ENCODE results near the gene PCNA.
"Not testable (repeated sequence)": the region's sequence is repeated elsewhere in the genome, so short reads cannot be mapped to it uniquely, and the experiment has no call there.

PCNA gene

DNA sequence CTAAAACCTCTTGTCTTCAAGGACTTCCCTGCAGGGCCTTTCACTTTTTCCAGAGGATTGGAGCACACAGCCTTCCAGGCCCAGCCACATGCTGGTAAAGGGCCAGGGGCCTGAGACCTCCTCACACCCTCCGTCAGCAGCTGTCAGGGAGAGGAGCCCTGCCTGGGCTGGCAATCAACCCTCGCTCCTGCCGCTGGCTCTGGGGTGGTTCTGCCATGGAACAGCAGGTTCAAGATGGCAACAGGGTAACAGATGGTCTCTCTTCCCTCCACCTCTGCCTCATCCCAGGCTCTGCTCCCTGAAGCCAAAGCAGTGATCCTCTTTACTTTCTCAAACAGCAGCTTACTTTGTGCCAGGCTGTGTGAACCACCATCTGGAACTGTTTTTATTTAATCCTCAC, 23.8 kb downstream of the PCNA start:
- no peak for DNase-seq

DNA sequence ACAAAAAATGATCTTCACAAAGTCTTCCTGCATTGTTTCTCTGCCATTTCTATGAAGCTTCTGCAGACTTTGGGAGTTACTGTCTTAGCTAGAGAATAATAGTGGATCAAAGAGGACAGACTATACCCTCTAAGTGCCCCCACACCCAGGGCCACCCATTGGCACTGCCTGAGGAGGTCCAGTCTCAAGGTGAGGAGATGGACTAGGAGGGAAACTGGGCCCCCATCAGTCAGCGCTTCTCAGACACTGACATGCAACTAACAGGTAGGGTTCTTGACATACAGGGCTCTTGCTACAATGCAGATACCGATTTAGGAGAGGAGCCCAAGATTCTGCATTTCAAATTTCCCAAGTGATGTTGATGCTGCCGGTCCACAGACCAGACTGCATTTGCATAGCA, 24.3 kb downstream of the PCNA start:
- DNase-seq, result no peak

DNA sequence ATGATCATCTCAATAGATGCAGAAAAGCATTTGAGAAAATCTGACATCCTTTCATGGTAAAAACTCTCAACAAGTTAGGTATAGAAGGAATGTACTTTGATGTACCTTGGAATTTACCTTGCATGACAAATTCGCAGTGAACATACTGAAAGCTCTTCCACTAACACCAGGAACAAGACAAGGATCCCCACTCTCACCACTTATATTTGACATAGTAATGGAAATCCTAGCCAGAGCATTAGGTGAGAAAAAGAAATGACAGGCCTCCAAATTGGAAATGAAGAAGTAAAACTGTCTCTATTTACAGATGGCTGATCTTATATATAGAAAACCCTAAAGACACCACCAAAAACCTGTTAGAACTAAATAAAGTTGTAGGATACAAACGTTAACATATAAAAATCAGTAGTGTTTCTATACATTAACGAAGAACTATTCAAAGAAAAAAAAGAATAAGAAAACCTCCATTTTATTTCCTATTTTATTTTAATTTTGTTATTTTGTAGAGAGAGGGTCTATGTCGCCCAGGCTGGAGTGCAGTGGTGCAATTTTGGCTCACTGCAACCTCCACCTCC, 26.9 kb downstream of the PCNA start:
- no peak for DNase-seq

DNA sequence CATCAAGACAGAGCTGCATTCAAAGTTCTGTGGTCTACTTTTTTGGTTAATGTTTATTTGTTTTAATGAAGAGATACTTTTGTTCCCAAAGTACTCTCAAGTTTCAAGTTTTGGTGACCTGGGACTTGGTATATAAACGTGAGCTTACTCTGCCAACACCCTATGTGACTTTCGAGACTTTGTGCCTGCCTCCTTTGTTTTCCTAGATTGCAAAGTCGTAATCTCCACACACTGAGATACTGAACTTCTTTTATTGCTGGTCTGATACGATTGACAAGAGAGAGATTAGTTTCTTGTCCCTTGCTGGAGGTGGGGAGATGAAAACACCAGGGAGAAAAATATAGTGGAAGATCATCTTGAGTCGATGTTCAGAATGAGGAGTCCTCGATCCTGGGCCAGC, 27.9 kb downstream of the PCNA start:
- no peak for DNase-seq

DNA sequence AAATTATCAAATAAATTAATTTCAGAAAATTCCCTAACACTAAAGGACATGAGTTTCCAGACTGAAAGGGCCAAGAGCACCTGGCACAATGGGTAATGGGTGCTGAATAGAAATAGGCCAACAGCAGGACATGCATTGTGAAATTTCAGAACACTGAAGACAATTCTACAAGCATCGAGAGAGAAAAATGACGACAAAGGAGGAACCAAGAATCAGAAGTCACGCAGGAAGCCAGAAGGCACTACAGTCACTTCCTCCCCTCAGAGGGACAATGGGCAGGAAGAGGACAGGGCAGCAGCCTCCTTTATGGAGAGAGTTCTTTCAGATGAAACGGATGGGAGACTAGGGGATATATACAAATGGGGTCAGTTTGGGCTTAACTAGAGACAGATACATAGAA, 29.6 kb downstream of the PCNA start:
- peak; percentile 93 for DNase-seq

DNA sequence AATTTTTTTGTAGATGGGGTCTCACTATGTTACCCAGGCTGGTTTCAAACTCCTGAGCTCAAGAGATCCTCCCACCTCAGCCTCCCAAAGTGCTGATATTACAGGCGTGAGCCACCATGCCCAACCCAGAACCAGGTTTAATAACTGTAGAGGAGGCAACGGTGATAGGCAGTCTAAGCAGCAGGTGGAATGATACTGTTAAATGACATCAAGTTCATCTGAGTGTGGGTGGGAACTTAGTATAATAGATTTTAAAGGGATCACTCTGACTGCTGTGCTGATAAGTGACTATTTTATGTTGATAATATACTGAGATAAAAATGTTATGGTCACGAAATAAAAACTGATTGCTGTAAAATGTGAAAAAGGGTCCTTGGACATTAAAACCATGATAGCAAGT, 31.1 kb downstream of the PCNA start:
- DNase-seq, result no peak

DNA sequence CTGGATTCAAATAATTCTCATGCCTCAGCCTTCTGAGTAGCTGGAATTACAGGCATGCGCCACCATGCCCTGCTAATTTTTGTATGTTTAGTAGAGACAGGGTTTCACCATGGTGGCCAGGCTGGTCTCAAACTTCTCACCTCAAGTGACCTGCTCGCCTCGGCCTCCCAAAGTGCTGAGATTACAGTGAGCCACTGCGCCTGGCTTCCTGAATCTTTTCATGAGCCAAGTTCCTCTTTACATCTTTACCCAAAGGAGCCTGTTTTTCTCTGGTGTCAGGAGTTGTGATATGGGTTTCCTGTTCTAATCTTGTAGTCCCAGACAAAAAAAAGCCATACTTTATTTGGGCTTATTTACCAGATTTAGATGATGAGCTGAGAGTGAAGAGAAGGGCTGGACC, 34.4 kb downstream of the PCNA start:
- peak; percentile 46 to 54 for DNase-seq

DNA sequence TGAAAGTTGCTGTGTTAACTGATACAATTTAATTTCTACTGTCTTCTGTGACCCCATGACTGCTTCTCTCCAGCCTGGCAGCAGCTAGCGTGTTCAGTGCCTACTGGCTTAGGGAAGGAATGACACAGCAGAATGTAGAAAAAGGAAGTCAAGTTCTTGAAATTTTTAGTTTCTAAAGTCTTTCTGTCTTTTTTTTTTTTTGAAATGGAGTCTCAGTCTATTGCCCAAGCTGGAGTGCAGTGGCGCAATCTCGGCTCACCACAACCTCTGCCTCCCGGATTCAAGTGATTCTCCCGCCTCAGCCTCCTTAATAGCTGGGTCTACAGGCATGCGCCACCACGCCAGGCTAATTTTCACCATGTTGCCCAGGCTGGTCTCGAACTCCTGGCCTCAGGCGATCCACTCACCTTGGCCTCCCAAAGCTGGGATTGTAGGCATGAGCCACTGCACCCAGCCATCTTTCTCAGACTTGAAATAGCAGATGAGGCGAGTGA, 39.3 kb downstream of the PCNA start:
- peak; percentile 95 to 97 for DNase-seq

DNA sequence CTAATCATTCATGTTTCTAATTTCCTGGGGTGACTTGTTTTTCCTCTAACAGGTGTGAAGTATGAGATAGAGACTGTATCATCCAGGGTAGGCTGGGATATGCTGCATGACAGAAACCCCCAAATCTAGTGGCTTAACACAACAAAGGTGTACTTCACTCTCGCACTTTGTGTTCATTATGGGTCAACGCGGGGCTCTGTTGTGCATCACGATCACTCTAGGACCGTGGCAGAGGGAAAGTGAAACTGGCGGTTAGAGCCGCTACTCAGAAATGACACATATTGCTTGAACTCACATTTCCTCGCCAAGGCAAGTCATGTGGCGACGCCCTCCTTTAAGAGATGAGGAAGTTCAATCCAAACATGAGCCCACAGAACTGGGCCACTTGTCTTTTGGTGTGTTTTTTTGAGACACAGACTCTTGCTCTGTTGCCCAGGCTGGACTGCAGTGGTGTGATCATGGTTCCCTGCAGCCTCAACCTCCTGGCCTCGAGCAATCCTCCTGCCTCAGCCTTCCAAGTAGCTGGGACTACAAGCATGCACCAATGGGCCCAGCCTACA, 41.3 kb downstream of the PCNA start:
- peak; percentile 88 to 89 for DNase-seq

DNA sequence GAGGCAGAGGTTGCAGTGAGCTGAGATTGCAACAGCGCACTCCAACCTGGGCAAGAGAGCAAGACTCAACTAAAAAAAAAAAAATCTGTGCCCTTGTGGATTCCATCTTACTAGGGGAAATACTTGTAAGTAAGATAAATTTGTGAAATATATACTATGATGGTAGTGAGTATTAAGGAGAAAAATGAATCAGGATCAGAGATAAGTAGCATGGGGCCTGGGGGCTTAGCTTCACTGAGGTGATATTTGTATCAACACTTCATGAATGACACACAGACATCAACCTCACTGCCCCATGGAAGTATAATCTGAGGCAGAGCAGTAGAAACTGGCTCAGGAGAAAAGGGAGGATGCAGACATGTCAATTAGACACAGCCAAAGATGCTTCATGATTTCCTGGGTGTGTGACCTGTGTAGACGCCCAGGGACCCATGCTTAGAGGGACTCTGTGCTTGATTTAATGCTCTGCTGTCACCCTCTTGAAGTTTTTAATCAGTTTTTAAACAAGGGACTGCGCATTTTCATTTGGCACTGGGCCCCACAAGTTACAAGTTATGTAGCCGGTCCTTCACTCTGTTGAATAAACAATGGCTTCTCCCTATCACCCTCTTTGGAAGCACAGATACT, 41.9 kb downstream of the PCNA start:
- no peak for DNase-seq

DNA sequence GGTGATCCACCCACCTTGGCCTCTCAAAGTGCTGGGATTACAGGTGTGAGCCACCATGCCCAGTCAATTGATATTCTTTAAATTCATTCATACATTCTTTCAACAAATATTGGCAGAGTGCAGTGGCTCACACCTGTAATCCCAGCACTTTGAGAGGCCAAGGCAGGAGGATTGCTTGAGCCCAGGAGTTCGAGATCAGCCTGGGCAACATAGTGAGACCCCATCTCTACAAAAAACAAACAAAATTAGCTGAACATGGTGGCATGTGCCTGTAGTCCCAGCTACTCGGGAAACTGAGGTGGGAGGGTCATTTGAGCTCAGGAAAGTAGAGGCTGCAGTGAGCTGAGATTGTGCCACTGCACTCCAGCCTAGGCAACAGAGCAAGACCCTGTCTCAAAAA, 42.8 kb downstream of the PCNA start:
- not testable (repeated sequence) for DNase-seq

DNA sequence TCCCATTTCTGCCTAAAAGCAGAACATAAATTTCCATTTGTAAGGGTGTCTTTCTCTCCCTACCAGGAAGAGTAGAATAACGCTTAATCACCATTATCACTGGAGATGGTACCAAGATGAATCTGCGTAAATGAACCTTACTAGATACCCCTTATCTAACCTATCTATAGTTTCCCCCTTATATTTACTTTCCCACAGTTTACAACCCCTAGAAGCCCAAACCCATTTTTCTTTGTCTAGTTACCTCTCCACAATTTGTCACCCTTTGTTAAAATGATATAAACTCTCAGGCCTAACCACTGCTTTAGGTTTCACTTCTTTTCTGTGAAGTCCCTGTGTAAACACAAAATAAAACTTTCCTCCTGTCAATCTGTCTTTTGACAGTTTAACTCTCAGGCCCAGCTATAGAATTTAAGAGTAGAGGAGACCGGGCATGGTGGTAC, 45.5 kb downstream of the PCNA start:
- DNase-seq, result no peak

DNA sequence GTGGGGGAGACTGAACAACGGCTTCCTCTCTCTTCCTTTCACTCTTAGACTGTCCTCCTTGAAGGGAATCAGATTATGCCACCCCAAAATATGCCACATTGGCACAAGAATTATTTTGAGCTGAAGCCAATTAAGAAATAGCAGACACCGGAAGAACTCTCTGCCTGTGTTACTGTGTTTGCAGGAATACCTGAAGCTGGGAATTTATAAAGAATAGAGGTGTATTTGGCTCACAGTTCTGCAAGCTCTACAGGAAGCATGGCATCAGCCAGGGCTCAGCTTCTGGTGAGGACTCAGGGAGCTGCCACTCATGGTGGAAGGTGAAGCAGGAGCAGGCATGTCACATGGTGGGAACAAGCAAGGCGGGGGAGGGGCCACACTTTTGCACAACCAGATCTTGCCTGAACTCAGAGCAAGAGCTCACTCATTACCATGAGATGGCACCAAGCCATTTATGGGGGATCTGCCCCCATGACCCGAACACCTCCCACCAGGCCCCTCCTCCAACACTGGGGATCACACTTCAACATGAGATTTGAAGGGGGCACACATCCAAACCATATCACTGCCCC, 46.0 kb downstream of the PCNA start:
- no peak for DNase-seq

DNA sequence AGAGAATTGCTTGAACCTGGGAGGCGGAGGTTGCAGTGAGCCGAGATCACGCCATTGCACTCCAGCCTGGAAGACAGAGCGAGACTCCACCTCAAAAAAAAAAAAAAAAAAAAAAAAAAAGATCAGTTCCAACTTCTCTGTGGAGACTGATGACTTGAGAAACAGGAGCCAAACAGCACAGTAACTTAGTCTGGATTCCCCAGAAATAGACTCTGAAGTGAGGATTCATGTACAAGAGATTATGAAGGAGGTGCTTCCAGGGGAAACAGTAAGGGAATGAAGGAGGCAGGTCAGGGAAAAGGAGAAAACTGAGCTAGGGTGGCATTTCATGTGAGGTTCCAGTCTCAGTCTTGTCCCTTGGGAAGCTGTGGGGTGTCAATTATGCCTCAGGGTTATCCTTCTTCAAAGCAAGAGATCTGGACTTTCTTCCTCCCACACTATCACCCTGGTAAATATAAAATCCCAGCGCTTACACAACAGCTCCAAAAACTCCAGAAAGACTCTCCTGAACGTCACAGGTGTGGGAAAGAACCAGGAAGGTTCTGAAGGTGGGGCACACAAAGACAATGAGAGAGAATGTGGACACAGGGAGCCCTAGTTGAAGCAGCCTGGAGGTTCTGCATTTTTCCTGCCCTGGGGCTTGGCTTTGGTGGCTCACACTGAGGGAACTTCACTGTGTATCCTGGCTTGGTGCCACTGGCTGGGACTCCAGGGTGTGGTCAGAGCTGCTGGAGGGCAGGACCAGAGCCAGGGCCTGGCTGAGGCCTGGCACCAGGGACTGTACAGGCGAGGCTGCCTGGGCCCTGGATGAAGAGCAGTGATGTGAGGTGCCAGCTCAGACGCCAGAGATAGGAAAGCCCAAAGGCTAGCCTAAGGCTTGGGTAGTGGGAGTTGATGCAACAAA, 46.8 kb downstream of the PCNA start:
- DNase-seq, result peak; percentile 78 to 81

DNA sequence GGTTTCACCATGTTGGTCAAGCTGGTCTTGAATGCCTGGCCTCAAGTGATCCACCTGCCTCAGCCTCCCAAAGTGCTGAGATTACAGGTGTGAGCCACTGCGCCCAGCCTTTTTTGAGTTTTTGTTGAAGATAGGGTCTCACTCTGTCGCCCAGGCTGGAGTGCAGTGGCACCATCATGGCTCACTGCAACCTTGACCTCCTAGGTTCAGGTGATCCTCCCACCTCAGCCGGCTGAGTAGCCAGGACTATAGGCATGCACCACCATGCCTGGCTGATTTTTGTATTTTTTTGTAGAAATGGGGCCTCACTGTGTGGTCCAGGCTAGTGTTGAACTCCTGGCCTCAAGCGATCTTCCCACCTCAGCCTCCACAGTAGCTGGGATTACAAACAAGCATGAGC, 47.8 kb downstream of the PCNA start:
- not testable (repeated sequence) for DNase-seq

DNA sequence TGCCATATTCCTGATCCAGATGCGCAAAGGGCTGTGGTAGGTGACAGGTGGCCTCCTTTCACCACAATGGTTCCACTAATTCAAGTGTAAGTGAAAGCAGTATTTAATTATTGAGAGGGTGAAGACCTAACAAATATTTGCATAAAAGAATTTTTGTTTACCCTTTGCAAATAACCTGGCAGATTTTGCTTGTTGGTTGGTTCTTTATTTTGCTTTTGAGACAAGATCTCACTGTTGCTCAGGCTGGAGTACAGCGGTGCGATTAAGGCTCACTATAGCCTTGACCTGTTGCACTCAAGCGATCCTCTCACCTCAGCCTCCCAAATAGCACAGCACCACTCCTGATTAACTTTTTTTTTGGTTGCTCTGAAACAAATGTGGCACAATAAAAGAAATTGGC, 49.2 kb downstream of the PCNA start:
- DNase-seq, result no peak

DNA sequence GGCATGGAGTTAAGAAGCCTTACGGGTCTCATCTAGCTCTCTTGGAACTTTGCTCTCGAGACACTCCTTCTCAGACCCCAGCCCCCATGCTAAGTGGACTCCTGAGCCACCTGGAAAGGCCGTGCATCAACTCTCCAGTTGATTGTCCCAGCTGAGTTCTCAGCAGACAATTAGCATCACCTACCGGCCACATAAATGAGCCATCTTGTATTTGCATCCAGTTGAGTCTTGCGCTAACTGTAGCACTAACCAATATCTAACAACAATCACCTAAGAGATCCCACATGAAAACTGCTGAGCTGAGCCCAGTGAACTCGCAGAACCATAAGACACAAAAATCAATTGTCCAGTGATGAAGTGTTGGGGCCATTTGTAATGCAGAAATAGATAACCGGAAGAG, 49.7 kb downstream of the PCNA start:
- DNase-seq, result no peak

DNA sequence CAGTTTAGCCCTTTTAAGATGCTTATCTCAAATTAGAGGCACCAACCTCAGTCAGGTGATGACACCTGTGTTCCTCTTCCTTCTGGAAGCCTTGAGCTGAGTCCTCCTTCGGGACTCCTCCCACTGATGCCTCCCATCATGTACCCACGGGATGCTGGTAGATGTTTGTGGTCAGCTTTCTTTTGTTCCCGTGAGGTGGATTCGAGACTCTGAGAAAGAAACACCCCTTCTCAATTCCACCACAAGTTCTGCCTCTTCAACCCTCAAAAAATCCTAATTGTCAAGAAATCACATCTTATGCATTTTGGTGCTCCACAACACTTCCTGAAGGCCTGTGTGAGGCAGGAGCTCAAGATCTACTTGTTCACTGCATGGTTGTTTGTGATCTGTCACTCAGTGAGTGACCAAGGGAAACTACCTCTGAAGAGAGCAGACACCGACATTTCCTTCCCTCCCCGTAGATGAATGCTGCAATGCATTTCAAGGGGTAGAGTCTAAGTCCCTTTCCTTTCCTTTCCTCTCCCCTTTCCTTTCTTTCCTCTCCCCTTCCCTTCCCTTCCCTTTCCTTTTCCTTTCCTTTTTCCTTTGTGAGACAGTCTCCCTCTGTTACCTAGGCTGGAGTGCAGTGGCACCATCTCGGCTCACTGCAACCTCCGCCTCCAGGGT, 50.5 kb downstream of the PCNA start:
- DNase-seq, result no peak

DNA sequence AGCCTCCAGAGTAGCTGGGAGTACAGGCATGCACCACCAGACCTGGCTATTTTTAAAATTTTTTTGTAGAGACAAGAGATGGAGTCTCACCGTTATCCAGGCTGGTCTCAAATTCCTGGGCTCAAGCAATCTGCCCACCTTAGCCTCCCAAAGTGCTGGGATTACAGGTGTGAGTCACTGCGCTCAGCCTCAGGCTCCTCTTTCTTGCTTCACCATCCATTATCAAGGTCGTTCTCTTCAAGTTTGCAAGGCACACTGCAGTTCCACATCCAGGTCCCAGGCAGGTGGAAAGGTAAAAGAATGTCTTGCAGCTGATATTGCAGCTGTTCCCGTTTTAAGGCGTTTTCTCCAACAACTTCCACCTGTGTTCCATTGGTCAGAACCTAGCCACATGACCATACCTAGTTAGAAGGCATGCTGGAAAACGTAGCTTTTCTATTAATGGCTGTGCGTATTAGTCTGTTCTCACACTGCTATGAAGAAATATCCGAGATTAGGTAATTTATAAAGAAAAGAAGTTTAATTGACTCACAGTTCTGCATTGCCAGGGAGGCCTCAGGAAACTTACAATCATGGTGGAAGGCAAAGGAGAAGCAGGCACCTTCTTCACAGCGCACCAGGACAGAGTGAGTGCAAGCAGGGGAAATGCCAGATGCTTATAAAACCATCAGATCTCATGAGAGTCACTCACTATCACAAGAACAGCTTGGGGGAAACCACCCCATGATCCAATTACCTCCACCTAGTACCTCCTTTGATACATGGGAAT, 51.7 kb downstream of the PCNA start:
- DNase-seq, result no peak

DNA sequence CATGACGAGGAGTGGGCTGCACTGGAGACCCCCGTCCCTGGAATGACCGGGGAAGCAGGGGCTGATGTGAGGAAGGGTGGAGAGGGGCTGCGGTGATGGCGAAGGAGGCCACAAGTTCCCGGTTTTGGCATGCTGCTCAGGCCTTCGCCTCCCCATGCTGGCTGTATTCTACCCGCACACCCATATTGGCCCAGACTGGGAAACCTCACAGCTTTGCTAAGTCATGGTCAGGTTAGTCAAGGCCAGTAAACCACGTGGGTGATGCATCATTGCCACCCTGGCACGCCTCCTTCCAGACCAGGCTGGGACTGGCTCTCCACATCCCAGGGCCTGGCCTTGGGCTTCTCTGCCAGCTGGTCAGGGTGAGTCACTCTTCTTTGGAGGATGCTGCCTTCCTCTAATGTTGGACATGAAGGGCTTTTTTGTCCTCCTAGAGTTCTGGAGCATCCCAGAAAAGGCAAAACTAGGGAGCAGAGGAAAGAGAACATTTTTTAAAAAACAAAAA, 53.8 kb downstream of the PCNA start:
- DNase-seq, result peak; percentile 80 to 83

DNA sequence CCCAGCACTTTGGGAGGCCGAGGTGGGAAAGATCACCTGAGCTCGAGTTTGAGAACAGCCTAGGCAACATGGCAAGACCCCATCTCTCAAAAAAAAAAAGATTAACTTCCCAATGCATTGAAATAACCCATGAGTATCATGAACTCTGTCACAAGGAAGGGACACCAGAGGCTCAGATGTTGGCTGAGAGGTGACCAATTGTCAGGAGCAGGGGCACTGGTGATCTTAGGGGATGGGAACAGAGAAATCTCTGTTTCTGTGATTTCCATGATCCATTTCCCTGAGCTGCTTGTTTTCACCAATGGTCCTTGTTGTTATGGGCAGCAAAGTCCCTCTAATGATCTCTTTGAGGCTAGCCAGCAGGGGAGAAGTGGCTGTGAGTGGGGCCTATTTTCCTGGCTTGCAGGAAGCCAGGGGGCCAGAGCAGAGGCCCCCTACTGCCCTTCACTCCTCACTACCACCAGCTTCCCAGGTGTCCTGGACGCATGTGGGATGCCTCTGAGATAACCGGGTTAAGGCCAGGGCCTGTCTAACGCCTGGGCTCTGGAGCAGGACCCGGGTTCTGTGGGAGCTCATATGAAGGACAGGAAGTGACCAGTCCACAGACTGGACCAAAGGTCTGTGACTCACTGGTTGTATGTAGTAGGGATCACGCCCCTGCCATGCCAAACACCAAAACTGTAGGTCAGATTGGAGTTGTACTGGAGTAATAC, 54.4 kb downstream of the PCNA start:
- DNase-seq, result no peak
